HepG2 (cell line): Measurements from ENCODE around the gene PRPSAP1.

Experiments used
- CHD2 ChIP-seq: IDR thresholded peaks from 2 replicates; pipeline ENCODE4 v1.6.1; 2011; ENCODE audit warnings: low read depth, low read length, improper control_type of control experiment
- GABPA ChIP-seq, 2 experiments: IDR thresholded peaks; 2 replicates each; pipeline ENCODE4 v1.6.1; 2011 to 2016; ENCODE audit warnings: low read depth in 2 of 2, low read length in 1 of 2, missing biosample characterization in 1 of 2, missing genetic modification characterization in 1 of 2
- MAFK ChIP-seq, 2 experiments: IDR thresholded peaks in 1 of 2; conservative IDR thresholded peaks in 1 of 2; 2 replicates each; pipeline ENCODE4 v1.6.1; 2011; ENCODE audit warnings: improper control_type of control experiment in 2 of 2, low read length in 2 of 2
- POLR2AphosphoS2 ChIP-seq: IDR thresholded peaks from 2 replicates; pipeline ENCODE4 v1.6.1; 2011; ENCODE audit warnings: low read depth, low read length, improper control_type of control experiment
- POLR2AphosphoS5 ChIP-seq: IDR thresholded peaks from 2 replicates; pipeline ENCODE4 v1.6.1; 2012; ENCODE audit warnings: low read depth, low read length
- TCF7 ChIP-seq: sonication (generic); IDR thresholded peaks from 2 replicates; pipeline ENCODE4 v1.6.1; 2016; ENCODE audit warnings: antibody characterized with exemption, low read depth
- ZFP41 ChIP-seq: sonication (generic); formaldehyde crosslinking; IDR thresholded peaks from 2 replicates; pipeline ENCODE4 v1.4.0; 2020; ENCODE audit warnings: mild to moderate bottlenecking, missing genetic modification reagents, borderline replicate concordance
- TF ChIP-seq, protein P1 (sequence below): sonication (generic); formaldehyde crosslinking; IDR thresholded peaks from 2 replicates; pipeline ENCODE4 v1.8.1; 2023; ENCODE audit warnings: missing genetic modification reagents, inconsistent platforms, borderline replicate concordance

DNA sequence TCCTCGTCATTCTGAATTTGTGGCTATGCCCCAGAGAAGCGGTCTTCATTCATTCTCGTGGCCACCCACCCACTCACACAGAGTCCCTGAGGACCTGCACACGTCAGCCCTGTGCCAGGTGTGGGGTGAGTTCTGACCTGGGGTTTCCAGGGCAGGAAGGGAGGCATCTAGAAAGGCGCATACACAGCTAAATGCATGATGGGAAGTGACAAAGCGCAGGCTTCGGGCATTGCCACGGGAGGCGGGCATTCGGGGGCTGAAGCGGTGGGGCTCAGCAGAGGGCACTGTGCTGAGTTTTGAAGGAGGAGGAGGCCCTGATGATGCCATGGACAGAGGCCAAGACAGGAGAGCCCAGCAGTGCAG is 77.7 kb downstream of the PRPSAP1 start:
- TF ChIP-seq CHD2: no peak
- no peak for TF ChIP-seq ZFP41 (CRISPR knock-in tag)
- TF ChIP-seq GABPA (IDR thresholded peaks at IDR 0.05; ENCODE audit: low read depth, low read length): no peak
- TF ChIP-seq GABPA (CRISPR knock-in tag; IDR thresholded peaks at IDR 0.05; ENCODE audit: low read depth): no peak
- no peak for TF ChIP-seq MAFK (conservative IDR thresholded peaks at IDR 0.05 in 1 of 2, IDR thresholded peaks at IDR 0.05 in 1 of 2; ENCODE audit: low read length in 2 of 2)
- TF ChIP-seq, protein P1, sequence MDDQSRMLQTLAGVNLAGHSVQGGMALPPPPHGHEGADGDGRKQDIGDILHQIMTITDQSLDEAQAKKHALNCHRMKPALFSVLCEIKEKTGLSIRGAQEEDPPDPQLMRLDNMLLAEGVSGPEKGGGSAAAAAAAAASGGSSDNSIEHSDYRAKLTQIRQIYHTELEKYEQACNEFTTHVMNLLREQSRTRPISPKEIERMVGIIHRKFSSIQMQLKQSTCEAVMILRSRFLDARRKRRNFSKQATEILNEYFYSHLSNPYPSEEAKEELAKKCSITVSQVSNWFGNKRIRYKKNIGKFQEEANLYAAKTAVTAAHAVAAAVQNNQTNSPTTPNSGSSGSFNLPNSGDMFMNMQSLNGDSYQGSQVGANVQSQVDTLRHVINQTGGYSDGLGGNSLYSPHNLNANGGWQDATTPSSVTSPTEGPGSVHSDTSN (CRISPR knock-in tag): no peak
- TF ChIP-seq TCF7: no peak
- no peak for TF ChIP-seq POLR2AphosphoS2
- no peak for TF ChIP-seq POLR2AphosphoS5
